Mesendoderm (in vitro differentiated cells): ENCODE results near the gene PDE10A. TPM values are rescaled to one million over a fixed set of nuclear protein-coding genes. Genes with fewer than 3 reads are reported as not detected.

ENCODE experiments used
- DNase-seq: peaks from one replicate; pipeline ENCODE4 v3.0.0; 2013
- H2AK5ac ChIP-seq: 2 replicates; pipeline ENCODE4 v1.6.1; 2013; ENCODE audit warnings: low read length, inconsistent platforms
- H2BK120ac ChIP-seq: 2 replicates; pipeline ENCODE4 v1.6.1; 2013; ENCODE audit warnings: low read depth, mild to moderate bottlenecking, low read length, moderate library complexity, mixed read lengths
- H2BK15ac ChIP-seq: replicated peaks from 2 replicates; pipeline ENCODE4 v1.6.1; 2013; ENCODE audit warnings: low read depth, mild to moderate bottlenecking, moderate library complexity
- H2BK5ac ChIP-seq: 2 replicates; pipeline ENCODE4 v1.6.1; 2013; ENCODE audit warnings: low read length, inconsistent platforms
- H3K18ac ChIP-seq: 2 replicates; pipeline ENCODE4 v1.6.1; 2013; ENCODE audit warnings: mild to moderate bottlenecking, low read length, mixed read lengths
- H3K23ac ChIP-seq: one replicate; pipeline ENCODE4 v1.6.1; 2013; ENCODE audit warnings: low read length
- H3K27ac ChIP-seq: 2 replicates; pipeline ENCODE4 v1.5.1; 2013; ENCODE audit warnings: low read depth, mild to moderate bottlenecking, inconsistent platforms, low read length, moderate library complexity
- H3K27me3 ChIP-seq: 2 replicates; pipeline ENCODE4 v1.6.1; 2013; ENCODE audit warnings: low read length, control low read depth, mild to moderate bottlenecking, inconsistent platforms; ENCODE audit not compliant: insufficient read depth, poor library complexity
- H3K36me3 ChIP-seq: 2 replicates; pipeline ENCODE4 v1.6.1; 2013; ENCODE audit warnings: low read length, inconsistent platforms; ENCODE audit not compliant: control insufficient read depth, insufficient read depth
- H3K4ac ChIP-seq: one replicate; pipeline ENCODE4 v1.6.1; 2013; ENCODE audit warnings: low read depth, mild to moderate bottlenecking, low read length, moderate library complexity
- H3K4me1 ChIP-seq: 2 replicates; pipeline ENCODE4 v1.6.1; 2013; ENCODE audit warnings: low read depth, low read length, inconsistent platforms; ENCODE audit not compliant: control insufficient read depth
- H3K4me2 ChIP-seq: 2 replicates; pipeline ENCODE4 v1.6.1; 2013; ENCODE audit warnings: low read length
- H3K4me3 ChIP-seq: 2 replicates; pipeline ENCODE4 v1.5.1; 2013; ENCODE audit warnings: mild to moderate bottlenecking, low read length
- H3K56ac ChIP-seq: one replicate; pipeline ENCODE4 v1.6.1; 2013; ENCODE audit warnings: low read length
- H3K79me1 ChIP-seq: 2 replicates; pipeline ENCODE4 v1.6.1; 2013; ENCODE audit warnings: low read length, inconsistent platforms
- H3K79me2 ChIP-seq: 2 replicates; pipeline ENCODE4 v1.6.1; 2013; ENCODE audit warnings: mild to moderate bottlenecking, low read length; ENCODE audit not compliant: control insufficient read depth, insufficient read depth
- H3K9ac ChIP-seq: 2 replicates; pipeline ENCODE4 v1.6.1; 2013; ENCODE audit warnings: low read length, inconsistent platforms
- H4K5ac ChIP-seq: one replicate; pipeline ENCODE4 v1.6.1; 2013; ENCODE audit warnings: low read length
- H4K8ac ChIP-seq: one replicate; pipeline ENCODE4 v1.6.1; 2013; ENCODE audit warnings: low read depth, mild to moderate bottlenecking, control low read depth, low read length, moderate library complexity
- WGBS: extraction: QIAGEN DNeasy Blood & Tissue Kit; methylation state at CpG from one replicate; pipeline ENCODE4 v1.1.7; 2013; ENCODE audit warnings: low lambda C conversion rate, missing lambda C conversion rate; ENCODE audit not compliant: insufficient coverage; ENCODE audit errors: extremely low coverage; 5-methylcytosine and 5-hydroxymethylcytosine counted together
- small RNA-seq: library from polyadenylated mRNA; stranded (forward); fragments of <200 nt; extraction: miRNeasy Mini kit (QIAGEN cat#:217004); gene quantifications from one replicate; pipeline ENCODE3, GENCODE V24; 2013; ENCODE audit not compliant: insufficient read depth

PDE10A gene

DNA sequence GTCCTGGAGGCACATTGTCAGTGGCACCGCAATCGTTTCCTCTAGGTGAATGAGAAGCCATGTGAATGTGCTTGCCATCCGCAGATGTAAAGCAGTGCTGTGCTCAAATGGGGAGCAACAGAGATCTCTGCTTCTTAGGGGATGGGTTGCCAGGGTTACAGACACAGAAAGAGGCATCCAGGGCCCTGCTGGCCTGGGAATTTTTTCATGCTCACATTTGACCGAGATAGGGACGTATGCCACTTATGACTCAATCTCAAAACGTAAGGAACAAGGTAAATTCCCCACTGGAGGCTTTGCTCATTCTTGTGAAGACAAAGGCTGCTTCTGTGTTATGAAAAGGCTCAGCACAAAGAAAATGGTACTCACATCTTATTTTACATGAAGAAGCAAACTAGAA lies 364.6 kb downstream of the PDE10A start:
- Histone ChIP-seq H3K36me3 (no peaks in the 10 kb centered on the region), H3K4me2 (no peak overlapping the region), H3K27me3 (no peaks in the 10 kb centered on the region), H3K9ac (no peak overlapping the region), H3K27ac (no peak overlapping the region), H3K18ac (no peak overlapping the region), H3K4me3 (no peak overlapping the region), H3K79me1 (no peaks in the 10 kb centered on the region), H2BK120ac (no peak overlapping the region), H2BK15ac (no peak overlapping the region), H3K4me1 (no peaks in the 10 kb centered on the region), H4K5ac (no peak overlapping the region), H2BK5ac (no peak overlapping the region), H3K4ac (no peak overlapping the region), H4K8ac (no peak overlapping the region), H3K56ac (no peak overlapping the region), H3K79me2 (no peaks in the 10 kb centered on the region), H2AK5ac (no peak overlapping the region), H3K23ac (no peak overlapping the region)
- no peak for DNase-seq
- no CpG with 5 or more reads among the region's 6 CpGs for WGBS

DNA sequence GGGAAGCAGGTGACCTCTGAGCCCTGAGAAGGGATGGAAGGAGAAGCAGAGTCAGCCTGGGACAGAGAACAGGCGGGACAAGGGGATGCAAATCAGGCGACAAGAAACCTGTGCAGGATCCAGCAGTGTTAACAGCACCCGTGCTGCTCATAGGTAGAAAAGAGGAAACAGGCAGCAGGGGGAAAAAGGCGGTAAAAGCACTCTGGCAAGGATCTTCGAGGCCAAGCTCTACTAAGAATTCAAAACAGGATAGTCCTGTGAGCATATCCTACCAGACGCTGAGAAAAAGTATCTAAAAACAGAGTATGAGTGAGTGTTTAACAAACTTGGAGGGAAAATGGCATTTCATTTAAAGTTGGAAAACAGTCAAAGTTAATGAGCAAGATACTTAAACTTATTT lies 370.4 kb downstream of the PDE10A start:
- no CpG with 5 or more reads among the region's 6 CpGs for WGBS
- no peaks in the 10 kb centered on the region for H3K36me3 ChIP-seq

More for the DNA sequence above, 370.4 kb downstream of the PDE10A start:
- DNase-seq, result no peak
- Histone ChIP-seq H3K27ac (no peak overlapping the region), H3K18ac (no peak overlapping the region), H3K4me2 (no peak overlapping the region), H3K4me3 (no peak overlapping the region), H3K79me2 (no peaks in the 10 kb centered on the region), H2AK5ac (no peak overlapping the region), H3K23ac (no peak overlapping the region), H3K4ac (no peak overlapping the region), H2BK120ac (no peak overlapping the region), H3K4me1 (no peaks in the 10 kb centered on the region), H3K56ac (no peak overlapping the region), H2BK15ac (no peak overlapping the region), H3K27me3 (no peaks in the 10 kb centered on the region), H2BK5ac (no peak overlapping the region), H4K5ac (no peak overlapping the region), H3K79me1 (no peaks in the 10 kb centered on the region), H3K9ac (no peak overlapping the region), H4K8ac (no peak overlapping the region)

Small RNA genes within 50 kb of the gene (small RNA-seq; reads per million reads assigned to genes)
- gene RNA5SP226, result not detected
